Colonic mucosa (tissue), 4 donors: ENCODE data around the gene NUSAP1. TPM values are rescaled to one million over a fixed set of nuclear protein-coding genes. Genes with fewer than 3 reads are reported as not detected.
"Not testable (repeated sequence)": the region's sequence is repeated elsewhere in the genome, so short reads cannot be mapped to it uniquely, and the experiment has no call there.

Source experiments
- DNase-seq: peaks from one replicate; pipeline ENCODE4 v3.0.0-alpha.2; 2020
- H3K27ac ChIP-seq: fragments of 200-600 bp; one replicate; pipeline ENCODE4 v1.8.0; 2021
- H3K27me3 ChIP-seq: fragments of 200-600 bp; one replicate; pipeline ENCODE4 v1.8.0; 2021
- H3K36me3 ChIP-seq: fragments of 200-600 bp; one replicate; pipeline ENCODE4 v1.8.0; 2021
- H3K4me1 ChIP-seq: fragments of 200-600 bp; one replicate; pipeline ENCODE4 v1.8.0; 2021; ENCODE audit warnings: mild to moderate bottlenecking
- H3K4me3 ChIP-seq: fragments of 200-600 bp; one replicate; pipeline ENCODE4 v1.8.0; 2021
- H3K9ac ChIP-seq, 2 donors: one replicate each; pipeline ENCODE4 v1.7.0; 2013; ENCODE audit warnings: control low read depth in 2 of 2, low read depth in 2 of 2, low read length in 2 of 2
- H3K9me3 ChIP-seq: fragments of 200-600 bp; one replicate; pipeline ENCODE4 v1.8.0; 2021
- intact Hi-C: fragments of 100-400 bp; cut with DNase I; formaldehyde crosslinking; loops from one replicate; pipeline ENCODE4 v1.14.1; 2022
- total RNA-seq, 2 donors: library from RNA; stranded (reverse); fragmentation: NEBNext Ultra II Directional in 1 of 2; extraction: Animal tissue kit (Norgen Biotek cat#: 25700) in 1 of 2; gene quantifications; one replicate each; pipeline ENCODE4 v1.2.1, GENCODE V29; 2021
- TF ChIP-seq, protein P1 (sequence below): fragments of 200-600 bp; IDR thresholded peaks from one replicate; pipeline ENCODE4 v1.8.0; 2022; ENCODE audit warnings: antibody characterized with exemption, mild to moderate bottlenecking
- donor health status: healthy.
- donor health status: DM: no; HTN: no; CAD: no.
- donor health status: DM: no; HTN: no; CAD: no.

Gene NUSAP1
- total RNA-seq, 2 donors from 2014 or later: 28.6 to 86.4 TPM

GRCh38 chr15:41350057-41350717 lies 17.5 kb downstream of the NUSAP1 start:
- H3K9ac ChIP-seq: no peak overlapping the region
- intact Hi-C loops: no loop called here
- no peak overlapping the region for H3K27ac ChIP-seq
- H3K27me3 ChIP-seq: no peaks in the 10 kb centered on the region
- no peak for DNase-seq
- no peaks in the 10 kb centered on the region for H3K4me1 ChIP-seq
- no peaks in the 10 kb centered on the region for H3K9me3 ChIP-seq
- H3K36me3 ChIP-seq: no peaks in the 10 kb centered on the region
- H3K4me3 ChIP-seq: no peak overlapping the region
- TF ChIP-seq, protein P1, sequence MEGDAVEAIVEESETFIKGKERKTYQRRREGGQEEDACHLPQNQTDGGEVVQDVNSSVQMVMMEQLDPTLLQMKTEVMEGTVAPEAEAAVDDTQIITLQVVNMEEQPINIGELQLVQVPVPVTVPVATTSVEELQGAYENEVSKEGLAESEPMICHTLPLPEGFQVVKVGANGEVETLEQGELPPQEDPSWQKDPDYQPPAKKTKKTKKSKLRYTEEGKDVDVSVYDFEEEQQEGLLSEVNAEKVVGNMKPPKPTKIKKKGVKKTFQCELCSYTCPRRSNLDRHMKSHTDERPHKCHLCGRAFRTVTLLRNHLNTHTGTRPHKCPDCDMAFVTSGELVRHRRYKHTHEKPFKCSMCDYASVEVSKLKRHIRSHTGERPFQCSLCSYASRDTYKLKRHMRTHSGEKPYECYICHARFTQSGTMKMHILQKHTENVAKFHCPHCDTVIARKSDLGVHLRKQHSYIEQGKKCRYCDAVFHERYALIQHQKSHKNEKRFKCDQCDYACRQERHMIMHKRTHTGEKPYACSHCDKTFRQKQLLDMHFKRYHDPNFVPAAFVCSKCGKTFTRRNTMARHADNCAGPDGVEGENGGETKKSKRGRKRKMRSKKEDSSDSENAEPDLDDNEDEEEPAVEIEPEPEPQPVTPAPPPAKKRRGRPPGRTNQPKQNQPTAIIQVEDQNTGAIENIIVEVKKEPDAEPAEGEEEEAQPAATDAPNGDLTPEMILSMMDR: no peak

DNA sequence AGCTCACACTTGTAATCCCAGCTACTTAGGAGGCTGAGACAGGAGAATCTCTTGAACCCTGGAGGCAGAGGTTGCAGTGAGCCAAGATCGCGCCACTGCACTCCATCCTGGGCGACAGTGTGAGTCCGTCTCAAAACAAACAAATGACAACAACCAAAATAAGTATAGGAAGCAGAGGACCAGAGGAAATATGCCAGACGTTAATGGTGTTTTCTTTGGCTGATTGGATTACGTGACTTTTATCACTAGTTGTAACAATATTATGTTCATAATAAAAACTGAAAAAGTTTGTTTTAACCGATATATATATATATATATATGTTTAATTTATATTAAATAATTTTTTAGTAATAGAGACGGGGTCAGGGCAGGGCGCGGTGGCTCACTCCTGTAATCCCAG lies 21.7 kb downstream of the NUSAP1 start:
- H3K4me1 ChIP-seq: no peaks in the 10 kb centered on the region
- no peak overlapping the region for H3K27ac ChIP-seq

GRCh38 chr15:41367418-41367817 lies 34.7 kb downstream of the NUSAP1 start:
- H3K9me3 ChIP-seq: no peaks in the 10 kb centered on the region
- TF ChIP-seq, protein P1: no peak
- intact Hi-C loops: no loop called here
- no peak overlapping the region for H3K9ac ChIP-seq
- no peaks in the 10 kb centered on the region for H3K27me3 ChIP-seq
- H3K36me3 ChIP-seq: no peaks in the 10 kb centered on the region
- no peak for DNase-seq
- no peak overlapping the region for H3K27ac ChIP-seq
- no peak overlapping the region for H3K4me3 ChIP-seq
- H3K4me1 ChIP-seq: no peaks in the 10 kb centered on the region

More for the DNA sequence above, 21.7 kb downstream of the NUSAP1 start:
- intact Hi-C loops: no loop called here
- Histone ChIP-seq H3K9ac (no peak overlapping the region), H3K36me3 (no peaks in the 10 kb centered on the region), H3K9me3 (no peaks in the 10 kb centered on the region), H3K4me3 (no peak overlapping the region), H3K27me3 (no peaks in the 10 kb centered on the region)
- TF ChIP-seq, protein P1: no peak
- DNase-seq: no peak

DNA sequence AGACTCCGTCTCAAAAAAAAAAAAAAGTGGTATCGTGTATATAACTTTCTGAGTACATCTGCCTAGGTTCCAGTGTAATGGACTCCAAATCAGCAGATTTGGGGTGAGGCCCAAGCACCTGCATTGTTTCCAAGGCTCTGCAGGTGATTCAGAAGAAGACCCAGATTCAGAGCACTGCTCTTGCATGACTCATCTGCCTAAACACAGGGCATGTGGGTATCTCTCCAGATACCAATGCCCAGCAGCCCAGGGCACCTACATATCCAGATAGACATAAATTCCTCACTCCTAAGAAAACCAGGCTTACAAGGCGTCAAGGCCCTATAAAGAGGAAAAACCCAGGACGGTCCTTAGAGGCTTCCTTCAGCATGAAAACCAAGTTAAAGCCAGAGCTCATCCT lies 45.3 kb downstream of the NUSAP1 start:
- Histone ChIP-seq H3K36me3 (no peaks in the 10 kb centered on the region), H3K4me3 (no peak overlapping the region), H3K4me1 (no peaks in the 10 kb centered on the region), H3K27ac (no peak overlapping the region), H3K27me3 (no peaks in the 10 kb centered on the region), H3K9me3 (no peaks in the 10 kb centered on the region), H3K9ac (no peak overlapping the region)
- no peak for DNase-seq
- intact Hi-C loops: no loop called here
- TF ChIP-seq, protein P1: no peak

DNA sequence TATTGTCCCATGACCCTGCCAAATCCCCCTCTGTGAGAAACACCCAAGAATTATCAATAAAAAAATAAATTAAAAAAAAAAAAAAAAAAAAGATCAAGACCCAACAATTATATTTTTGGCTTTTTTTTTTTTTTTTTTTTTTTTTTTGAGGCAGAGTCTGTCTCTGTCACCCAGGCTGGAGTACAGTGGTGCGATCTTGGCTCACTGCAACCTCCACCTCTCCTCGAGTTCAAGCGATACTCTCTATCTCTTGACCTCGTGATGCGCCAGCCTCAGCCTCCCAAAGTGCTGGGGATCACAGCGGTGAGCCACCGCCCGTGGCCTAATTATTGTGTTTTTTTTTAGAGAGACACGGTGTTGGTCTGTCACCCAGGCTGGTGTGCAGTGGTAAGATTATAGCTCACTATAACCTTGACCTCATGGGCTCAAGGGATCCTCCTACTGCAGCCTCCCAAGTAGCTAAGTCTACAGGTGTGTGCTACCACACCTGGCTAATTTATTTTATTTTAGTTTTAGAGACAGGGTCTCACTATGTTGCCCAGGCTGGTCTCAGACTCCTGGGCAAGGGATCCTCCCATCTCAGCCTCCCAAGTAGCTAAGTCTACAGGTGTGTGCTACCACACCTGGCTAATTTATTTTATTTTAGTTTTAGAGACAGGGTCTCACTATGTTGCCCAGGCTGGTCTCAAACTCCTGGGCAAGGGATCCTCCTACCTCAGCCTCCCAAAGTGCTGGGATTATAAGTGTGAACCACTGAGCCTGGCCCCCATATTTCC lies 51.5 kb downstream of the NUSAP1 start:
- H3K27me3 ChIP-seq, H3K36me3 ChIP-seq, DNase-seq, H3K4me3 ChIP-seq, H3K9ac ChIP-seq, intact Hi-C loops, H3K27ac ChIP-seq, H3K9me3 ChIP-seq, H3K4me1 ChIP-seq: not testable (repeated sequence)

- no peaks in the 10 kb centered on the region for H3K27me3 ChIP-seq
- no peak overlapping the region for H3K27ac ChIP-seq
- H3K9ac ChIP-seq: no peak overlapping the region
- no peak for DNase-seq
- no peak overlapping the region for H3K4me3 ChIP-seq
- no peaks in the 10 kb centered on the region for H3K4me1 ChIP-seq
- intact Hi-C loops: no loop called here
- no peaks in the 10 kb centered on the region for H3K36me3 ChIP-seq
- H3K9me3 ChIP-seq: no peaks in the 10 kb centered on the region
- TF ChIP-seq, protein P1: no peak
These were observed 55.0 kb downstream of the NUSAP1 start for GRCh38 chr15:41387646-41388045.
